NCI-H146 (cell line): ENCODE measurements around the gene HDGFL3.
"Not testable (repeated sequence)": the region's sequence is repeated elsewhere in the genome, so short reads cannot be mapped to it uniquely, and the experiment has no call there.

Experiments used
- DNase-seq: peaks from one replicate; lab custom pipeline; 2025; lab: John Stamatoyannopoulos, UW

HDGFL3 gene

GRCh38 chr15:83100097-83100646 is 107.5 kb downstream of the HDGFL3 start:
- no peak for DNase-seq

- DNase-seq = no peak
These were observed 108.3 kb downstream of the HDGFL3 start for GRCh38 chr15:83099290-83099689.

DNA sequence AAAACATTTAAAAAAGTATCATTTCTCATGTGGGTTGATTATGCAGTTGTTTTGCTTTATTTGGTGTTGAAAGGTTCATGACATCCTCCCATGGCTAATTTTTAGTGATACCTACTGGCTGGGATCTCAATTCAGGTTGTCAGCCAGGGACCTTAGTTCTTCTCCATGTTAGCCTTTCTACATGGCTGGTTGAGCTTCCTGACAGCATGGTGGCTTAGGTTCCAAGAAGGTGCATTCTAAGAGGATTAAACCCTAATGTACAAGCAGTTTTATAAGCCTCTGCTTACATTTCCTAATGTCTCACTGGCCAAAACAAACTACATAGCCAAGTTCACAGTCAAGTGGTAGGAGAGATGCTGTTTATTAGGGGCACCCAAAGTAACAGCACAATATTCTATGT is 109.5 kb downstream of the HDGFL3 start:
- DNase-seq = no peak

DNA sequence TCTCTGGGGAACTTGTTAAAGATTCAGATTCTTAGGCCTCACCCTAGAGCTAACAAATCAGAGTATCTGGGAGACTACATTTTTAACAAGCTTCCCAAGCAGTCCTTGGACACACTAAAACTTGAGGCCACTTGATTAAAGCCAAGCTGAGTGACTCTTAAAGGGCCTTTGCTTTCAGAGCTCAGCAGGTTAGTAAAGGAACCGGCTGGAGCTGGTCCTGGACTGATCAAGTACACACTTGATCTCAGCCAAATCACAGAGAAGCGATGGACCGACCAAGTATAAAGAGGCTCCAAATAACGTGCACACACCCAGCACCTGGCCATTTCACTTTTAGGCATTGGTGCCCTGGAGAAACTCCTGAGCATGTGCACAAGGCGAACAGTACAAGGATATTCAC is 113.0 kb downstream of the HDGFL3 start:
- no peak for DNase-seq

- DNase-seq = no peak
These were observed 115.2 kb downstream of the HDGFL3 start for GRCh38 chr15:83092309-83092976.

- DNase-seq = not testable (repeated sequence)
These were observed 115.7 kb downstream of the HDGFL3 start for GRCh38 chr15:83091965-83092308.

DNA sequence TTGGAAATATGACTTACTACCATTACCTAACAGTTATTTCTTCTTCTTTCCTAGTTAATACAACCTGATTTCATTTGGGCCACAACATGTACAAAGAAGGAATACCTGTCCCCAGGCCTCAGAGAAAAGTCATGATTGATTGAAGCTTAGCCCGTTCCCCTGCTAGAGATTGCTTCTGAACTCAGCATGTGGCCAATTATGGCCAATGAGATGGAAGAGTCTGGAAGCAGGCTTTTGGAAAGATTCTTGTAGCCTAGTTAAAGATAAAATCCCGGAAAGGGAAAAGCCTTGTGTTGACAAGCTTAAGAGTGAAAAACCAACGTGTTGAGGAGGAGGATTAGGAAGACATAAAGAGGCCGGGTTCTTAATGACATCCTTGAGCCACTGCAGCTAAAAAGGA is 117.2 kb downstream of the HDGFL3 start:
- DNase-seq = no peak

- DNase-seq = no peak
These were observed 118.7 kb downstream of the HDGFL3 start for GRCh38 chr15:83088876-83089275.

DNA sequence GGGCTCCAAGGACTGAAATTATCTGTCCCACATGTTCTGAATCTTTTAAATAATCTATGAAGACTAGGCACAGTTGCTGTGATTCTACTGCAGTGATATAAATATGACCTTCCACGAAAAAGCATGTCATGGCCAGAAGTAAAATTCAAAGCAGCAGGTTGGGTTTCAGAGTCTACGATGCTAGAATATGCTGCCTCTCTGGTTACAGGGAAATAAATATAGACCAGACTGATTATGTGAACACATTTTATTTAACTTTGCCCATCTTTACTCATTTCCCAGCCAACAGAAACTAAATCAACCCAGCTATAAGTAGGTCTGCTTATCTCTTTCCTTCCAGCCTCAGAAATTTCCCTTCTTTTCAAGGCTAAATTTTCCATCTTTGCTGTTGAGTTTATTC is 120.0 kb downstream of the HDGFL3 start:
- DNase-seq = no peak

DNA sequence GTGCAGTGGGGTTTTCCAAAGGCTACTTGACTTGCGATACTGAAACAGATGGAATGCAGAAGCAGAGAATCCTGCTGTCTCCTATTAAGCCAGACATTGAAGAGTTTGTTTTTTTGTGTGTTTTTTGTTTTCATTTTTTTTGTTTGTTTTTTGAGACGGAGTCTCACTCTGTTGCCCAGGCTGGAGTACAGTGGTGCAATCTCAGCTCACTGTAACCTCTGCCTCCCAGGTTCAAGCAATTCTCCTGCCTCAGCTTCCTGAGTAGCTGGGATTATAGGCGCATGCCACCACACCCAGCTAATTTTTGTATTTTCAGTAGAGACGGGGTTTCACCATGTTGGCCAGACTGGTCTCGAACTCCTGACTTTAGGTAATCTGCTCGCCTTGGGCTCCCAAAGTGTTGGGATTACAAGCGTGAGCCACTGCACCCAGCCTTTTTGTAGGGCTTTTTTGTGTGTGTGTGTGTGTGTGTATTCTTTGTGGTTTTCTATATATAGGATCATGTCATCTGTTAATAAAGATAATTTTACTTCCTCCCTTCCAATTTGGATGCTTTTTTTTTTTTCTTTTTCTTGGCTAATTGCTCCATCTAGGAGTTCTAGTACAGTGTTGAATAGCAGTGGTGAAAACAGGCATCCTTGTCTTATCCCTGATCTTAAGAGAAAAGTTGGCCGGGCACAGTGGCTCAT is 121.6 kb downstream of the HDGFL3 start:
- not testable (repeated sequence) for DNase-seq

DNA sequence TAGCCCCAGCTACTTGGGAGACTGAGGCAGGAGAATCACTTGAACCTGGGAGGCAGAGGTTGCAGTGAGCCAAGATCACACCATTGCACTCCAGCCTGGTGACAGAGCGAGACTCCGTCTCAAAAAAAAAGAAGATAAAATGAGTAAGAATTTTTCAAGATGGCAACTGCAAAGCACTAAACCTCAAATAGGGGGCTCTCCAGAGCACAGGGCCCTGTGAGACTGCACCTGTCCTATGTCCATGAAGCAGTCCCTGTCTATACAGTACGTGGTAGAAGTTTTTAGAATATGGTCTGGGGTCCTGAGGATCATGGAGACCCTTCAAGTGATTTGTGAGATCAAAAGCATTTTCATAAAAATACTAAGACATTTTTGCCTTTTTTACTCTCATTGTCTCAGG is 122.2 kb downstream of the HDGFL3 start:
- DNase-seq = not testable (repeated sequence)

DNA sequence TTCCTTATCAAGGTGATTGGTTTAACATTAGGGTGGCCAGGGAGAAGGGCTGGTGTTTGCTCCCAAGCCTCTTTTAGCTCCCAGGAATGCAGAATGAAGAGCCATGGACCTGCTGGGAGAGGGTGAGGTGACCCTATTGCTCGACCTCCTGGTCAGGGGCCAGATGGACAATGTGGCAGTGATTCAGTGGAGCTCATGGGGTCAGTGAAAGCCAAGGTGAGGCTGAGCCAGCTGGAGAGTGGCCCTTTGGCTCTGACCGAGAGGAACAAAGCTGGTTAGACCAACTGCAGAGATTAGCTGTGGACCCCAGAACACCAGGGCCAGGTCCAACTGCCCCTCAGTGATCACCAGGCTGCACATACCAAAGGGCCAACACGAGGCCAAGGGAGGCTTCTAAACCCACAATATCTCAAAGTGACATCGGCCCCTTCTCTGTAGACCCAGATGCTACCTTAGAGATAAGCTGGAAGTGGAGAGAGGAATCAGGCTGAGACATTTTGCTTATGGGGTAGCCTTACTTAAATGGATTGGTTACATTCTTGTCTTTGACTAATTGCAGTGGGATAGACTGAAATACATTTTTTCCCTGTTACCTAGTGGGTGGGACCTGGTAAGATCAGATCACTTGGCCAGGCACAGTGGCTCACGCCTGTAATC is 124.8 kb downstream of the HDGFL3 start:
- no peak for DNase-seq

- no peak for DNase-seq
These were observed 126.2 kb downstream of the HDGFL3 start for GRCh38 chr15:83081256-83082014.

- DNase-seq = no peak
These were observed 128.9 kb downstream of the HDGFL3 start for GRCh38 chr15:83078712-83079111.
